ENCODE results near the gene MTARC1.

DNA sequence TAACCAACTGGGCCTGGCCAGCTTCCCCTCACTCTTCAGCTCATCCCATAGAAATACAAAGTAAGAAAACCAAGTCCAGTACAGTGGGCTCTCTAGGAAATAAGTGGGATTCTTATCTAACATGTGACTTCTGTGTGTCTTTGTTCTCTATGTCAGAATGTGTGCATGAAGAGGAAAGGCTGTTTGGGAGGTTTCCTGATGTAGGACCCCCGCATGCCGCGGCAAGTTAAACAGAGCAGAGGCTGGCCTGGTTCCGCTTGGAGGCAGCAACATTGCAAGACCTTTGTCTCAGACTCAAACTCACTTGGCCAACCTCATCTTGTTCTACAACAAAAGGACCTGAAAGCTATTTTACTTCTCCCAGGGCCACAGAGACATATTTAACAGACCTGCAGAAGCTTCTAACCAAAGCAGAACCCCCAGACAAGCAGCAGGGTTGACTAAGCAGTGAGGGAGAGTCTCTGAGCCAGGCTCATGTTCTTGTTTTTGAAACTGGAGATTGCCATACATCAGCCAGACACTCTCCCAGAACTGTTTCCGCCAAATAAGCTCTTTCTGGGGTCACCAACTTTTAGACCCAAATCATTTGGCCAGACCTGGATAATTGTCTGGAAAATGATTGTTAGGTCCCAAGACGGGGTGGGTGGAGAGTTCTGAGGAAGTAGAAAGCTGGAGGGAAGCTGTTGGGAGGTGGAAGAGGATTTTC, 32.3 kb upstream of the MTARC1 start:
- TF ChIP-seq POLR2A (IDR thresholded peaks at IDR 0.05), result no peak
- TF ChIP-seq, protein P1, sequence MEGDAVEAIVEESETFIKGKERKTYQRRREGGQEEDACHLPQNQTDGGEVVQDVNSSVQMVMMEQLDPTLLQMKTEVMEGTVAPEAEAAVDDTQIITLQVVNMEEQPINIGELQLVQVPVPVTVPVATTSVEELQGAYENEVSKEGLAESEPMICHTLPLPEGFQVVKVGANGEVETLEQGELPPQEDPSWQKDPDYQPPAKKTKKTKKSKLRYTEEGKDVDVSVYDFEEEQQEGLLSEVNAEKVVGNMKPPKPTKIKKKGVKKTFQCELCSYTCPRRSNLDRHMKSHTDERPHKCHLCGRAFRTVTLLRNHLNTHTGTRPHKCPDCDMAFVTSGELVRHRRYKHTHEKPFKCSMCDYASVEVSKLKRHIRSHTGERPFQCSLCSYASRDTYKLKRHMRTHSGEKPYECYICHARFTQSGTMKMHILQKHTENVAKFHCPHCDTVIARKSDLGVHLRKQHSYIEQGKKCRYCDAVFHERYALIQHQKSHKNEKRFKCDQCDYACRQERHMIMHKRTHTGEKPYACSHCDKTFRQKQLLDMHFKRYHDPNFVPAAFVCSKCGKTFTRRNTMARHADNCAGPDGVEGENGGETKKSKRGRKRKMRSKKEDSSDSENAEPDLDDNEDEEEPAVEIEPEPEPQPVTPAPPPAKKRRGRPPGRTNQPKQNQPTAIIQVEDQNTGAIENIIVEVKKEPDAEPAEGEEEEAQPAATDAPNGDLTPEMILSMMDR (IDR thresholded peaks at IDR 0.05), result no peak
